GM20000 (cell line): ENCODE data around the gene FOXP1.

ENCODE experiments used
- DNase-seq: peaks from one replicate; pipeline ENCODE4 v3.0.0; 2012; ENCODE audit warnings: low spot score
- CTCF ChIP-seq: IDR thresholded peaks from 2 replicates; pipeline ENCODE4 v1.5.1; 2012; ENCODE audit warnings: mild to moderate bottlenecking, control low read depth; ENCODE audit errors: extremely low read depth, missing control alignments

Gene FOXP1

GRCh38 chr3:71551311-71551919 lies 32.1 kb downstream of the FOXP1 start:
- no peak for DNase-seq
- TF ChIP-seq CTCF = no peak

DNA sequence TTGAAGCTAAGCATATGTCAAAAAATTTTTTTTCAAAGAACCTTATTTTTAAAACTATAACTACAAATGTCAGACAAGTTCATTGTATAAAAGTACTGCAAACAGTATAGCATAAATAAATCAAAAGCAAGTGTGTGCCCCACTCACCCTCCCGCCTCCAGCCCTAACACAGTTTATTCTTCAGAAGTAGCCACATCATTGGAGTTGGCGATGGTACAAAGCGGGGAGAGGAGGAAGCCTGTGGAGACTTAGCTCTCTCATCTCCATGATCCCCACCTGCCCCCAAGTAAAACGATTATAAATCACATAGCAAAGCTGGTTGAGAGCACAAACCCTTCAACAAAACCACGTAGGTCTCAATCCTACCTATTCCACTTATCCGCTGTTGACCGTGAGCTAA lies 33.6 kb downstream of the FOXP1 start:
- DNase-seq = no peak
- TF ChIP-seq CTCF = no peak

DNA sequence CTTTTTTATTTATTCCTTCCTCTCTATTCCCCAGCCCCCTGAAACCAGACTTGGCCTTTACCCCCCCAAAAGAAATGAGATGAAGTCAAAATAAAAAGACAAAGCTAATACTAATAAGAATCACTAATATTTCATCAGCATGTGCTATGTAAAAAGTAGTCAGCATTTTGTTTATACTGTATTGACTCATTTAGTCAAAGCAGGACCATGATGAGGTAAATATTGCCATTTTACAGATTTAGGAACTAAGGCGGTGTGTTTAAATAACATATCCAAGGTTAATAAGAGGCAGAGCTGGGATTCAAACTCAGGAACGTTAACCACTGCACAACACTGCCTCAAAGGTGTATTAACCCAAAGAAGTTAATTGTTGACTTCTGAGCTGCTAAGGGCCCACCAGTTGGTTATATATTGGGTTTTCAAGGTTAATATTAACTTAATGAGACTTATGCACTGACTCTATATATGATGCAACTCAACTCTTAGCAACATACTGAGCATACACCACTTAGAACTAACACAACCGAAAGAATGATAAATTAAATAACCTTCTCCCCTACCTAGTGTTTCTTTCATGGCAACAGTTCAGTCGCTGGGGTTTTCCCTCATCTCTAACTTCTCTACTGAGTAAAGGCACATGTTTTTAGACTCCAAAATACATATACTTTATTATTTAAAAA lies 34.7 kb downstream of the FOXP1 start:
- TF ChIP-seq CTCF = no peak
- no peak for DNase-seq

GRCh38 chr3:71547249-71548198 lies 36.0 kb downstream of the FOXP1 start:
- DNase-seq = no peak
- TF ChIP-seq CTCF = no peak

GRCh38 chr3:71546821-71547220 lies 36.7 kb downstream of the FOXP1 start:
- no peak for DNase-seq
- TF ChIP-seq CTCF = no peak

DNA sequence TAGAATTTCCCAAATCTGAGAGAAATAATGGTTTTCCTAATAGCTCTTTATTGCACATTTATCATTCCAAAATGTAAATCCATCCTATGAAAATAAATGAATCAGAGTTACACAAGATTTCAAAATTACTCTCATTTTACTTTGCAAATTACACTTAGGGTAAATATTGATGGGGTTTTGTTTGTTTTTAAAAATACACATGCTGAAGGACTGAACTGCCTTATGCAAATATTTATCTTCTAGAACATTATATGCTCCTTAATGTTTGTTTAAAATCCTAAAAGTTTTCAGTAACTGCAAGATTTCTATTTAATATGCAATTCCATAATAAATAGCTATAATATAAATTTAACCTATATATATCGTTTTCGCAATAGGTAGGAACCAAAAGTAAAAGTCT lies 38.2 kb downstream of the FOXP1 start:
- TF ChIP-seq CTCF = no peak
- no peak for DNase-seq
